Pancreas (tissue), 10 donors: Measurements from ENCODE around the gene GBX1. TPM values are rescaled to one million over a fixed set of nuclear protein-coding genes. Genes with fewer than 3 reads are reported as not detected.

ENCODE experiments used
- ATAC-seq, 4 donors: fragments of 200-7000 bp; cut with Tn5 transposase; one replicate each; pipeline versions ENCODE4 v1.8.0 to v1.9.1; 2020; ENCODE audit warnings: mild to moderate bottlenecking in 4 of 4, moderate library complexity in 4 of 4
- DNase-seq, 6 donors: peaks; one replicate each; pipeline ENCODE4 v3.0.0-alpha.2; 2020
- FAIRE-seq: peaks from 2 replicates; lab custom pipeline; 2012; peaks lifted over from hg19 to GRCh38; lab: Jason Lieb, UNC
- H3K27ac ChIP-seq, 4 donors: fragments of 200-600 bp; sonication (generic); 1 replicate in 3 of 4; 2 replicates in 1 of 4; pipeline versions ENCODE4 v1.5.0 to v1.8.0; 2020
- H3K27me3 ChIP-seq, 4 donors: fragments of 200-600 bp; one replicate each; pipeline ENCODE4 v1.8.0; 2021
- H3K36me3 ChIP-seq, 3 donors: fragments of 200-600 bp; sonication (generic) in 1 of 3; one replicate each; pipeline versions ENCODE4 v1.5.0 to v1.8.0; 2020 to 2021
- H3K4me1 ChIP-seq, 3 donors: fragments of 200-600 bp; one replicate each; pipeline ENCODE4 v1.8.0; 2021
- H3K4me3 ChIP-seq, 4 donors: fragments of 200-600 bp; sonication (generic) in 2 of 4; one replicate each; pipeline versions ENCODE4 v1.5.0 to v1.8.0; 2020 to 2021
- H3K9me3 ChIP-seq, 4 donors: fragments of 200-600 bp; one replicate each; pipeline ENCODE4 v1.8.0; 2021
- WGBS, 2 donors: extraction: QIAGEN DNeasy Blood & Tissue Kit; methylation state at CpG; one replicate each; pipeline ENCODE4 v1.1.7; 2013; 5-methylcytosine and 5-hydroxymethylcytosine counted together
- intact Hi-C, 3 donors: fragments of 100-400 bp; cut with DNase I; formaldehyde crosslinking; loops; one replicate each; pipeline versions ENCODE4 v1.11.1 to v1.14.2; 2022
- polyA plus RNA-seq, 2 donors: library from polyadenylated mRNA; stranded (reverse); fragments of 200-250 nt; gene quantifications; one replicate each; pipeline ENCODE4 v1.2.3, GENCODE V29; 2013
- total RNA-seq, 6 donors: library from RNA; stranded (reverse); fragmentation: NEBNext Ultra II Directional in 4 of 6; extraction: Animal tissue kit (Norgen Biotek cat#: 25700) in 4 of 6; gene quantifications; one replicate each; pipeline versions ENCODE4 v1.2.1 to v1.2.4, GENCODE V29; 2021 to 2023
- TF ChIP-seq, protein P1 (sequence below), 4 donors: fragments of 200-600 bp; sonication (generic) in 3 of 4; IDR thresholded peaks; one replicate each; pipeline versions ENCODE4 v1.5.0 to v1.8.0; 2021; ENCODE audit warnings: antibody characterized with exemption in 4 of 4
- donor health status: healthy with polysubstance abuse.
- donor health status: DM: no; HTN: no; CAD: no; lungs with moderate emphysema.
- donor health status: DM: no; HTN: no; CAD: no.
- donor health status: control.
- donor health status: control.
- donor health status: Bipolar disorder and iron deficiency.
- donor health status: DM: yes; HTN: yes; CAD: no.
- donor health status: DM: no; HTN: no; CAD: no.
- donor health status: DM: no; HTN: no; CAD: no.
- donor health status: DM: yes; HTN: yes; CAD: no.

GBX1 gene
- total and polyA plus RNA-seq, 8 donors, result not detected

- 66 to 76% methylated on average over 3 of the region's 3 CpGs for WGBS, 2 donors
- Histone ChIP-seq H3K4me1 (no peaks in the 10 kb centered on the region), H3K4me3 (no peak overlapping the region), H3K27ac (no peak overlapping the region), H3K9me3 (no peaks in the 10 kb centered on the region), H3K36me3 (peaks cover 0 to 27% (median 11%) of the 10 kb centered on the region in 3 donors), H3K27me3 (no peaks in the 10 kb centered on the region)
- intact Hi-C loops, result no loop called here
- TF ChIP-seq, protein P1, sequence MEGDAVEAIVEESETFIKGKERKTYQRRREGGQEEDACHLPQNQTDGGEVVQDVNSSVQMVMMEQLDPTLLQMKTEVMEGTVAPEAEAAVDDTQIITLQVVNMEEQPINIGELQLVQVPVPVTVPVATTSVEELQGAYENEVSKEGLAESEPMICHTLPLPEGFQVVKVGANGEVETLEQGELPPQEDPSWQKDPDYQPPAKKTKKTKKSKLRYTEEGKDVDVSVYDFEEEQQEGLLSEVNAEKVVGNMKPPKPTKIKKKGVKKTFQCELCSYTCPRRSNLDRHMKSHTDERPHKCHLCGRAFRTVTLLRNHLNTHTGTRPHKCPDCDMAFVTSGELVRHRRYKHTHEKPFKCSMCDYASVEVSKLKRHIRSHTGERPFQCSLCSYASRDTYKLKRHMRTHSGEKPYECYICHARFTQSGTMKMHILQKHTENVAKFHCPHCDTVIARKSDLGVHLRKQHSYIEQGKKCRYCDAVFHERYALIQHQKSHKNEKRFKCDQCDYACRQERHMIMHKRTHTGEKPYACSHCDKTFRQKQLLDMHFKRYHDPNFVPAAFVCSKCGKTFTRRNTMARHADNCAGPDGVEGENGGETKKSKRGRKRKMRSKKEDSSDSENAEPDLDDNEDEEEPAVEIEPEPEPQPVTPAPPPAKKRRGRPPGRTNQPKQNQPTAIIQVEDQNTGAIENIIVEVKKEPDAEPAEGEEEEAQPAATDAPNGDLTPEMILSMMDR (IDR thresholded peaks at IDR 0.05), result no peak
- FAIRE-seq (no peak), ATAC-seq (no peak), DNase-seq (no peak)
Observed at GRCh38 chr7:151211155-151211772, 43.8 kb upstream of the GBX1 start.

- H3K27me3 ChIP-seq, result no peaks in the 10 kb centered on the region
- no peak for FAIRE-seq
- no peak for DNase-seq
Observed at GRCh38 chr7:151210087-151210854, 42.8 kb upstream of the GBX1 start, which contains the start of gene H2BK1. TSS of gene H2BK1 (minus strand) at chr7:151210488. CDS start at chr7:151210318, 170 bp downstream.

GRCh38 chr7:151209588-151209987, 42.1 kb upstream of the GBX1 start:
- 59 to 70% methylated on average over 6 of the region's 6 CpGs for WGBS, 2 donors
- intact Hi-C loops, result no loop called here
- Histone ChIP-seq H3K36me3 (peaks cover 0 to 13% (median 6%) of the 10 kb centered on the region in 3 donors), H3K9me3 (no peaks in the 10 kb centered on the region), H3K27me3 (no peaks in the 10 kb centered on the region), H3K4me3 (no peak overlapping the region), H3K27ac (no peak overlapping the region), H3K4me1 (no peaks in the 10 kb centered on the region)
- FAIRE-seq (no peak), ATAC-seq (no peak), DNase-seq (no peak)
- TF ChIP-seq, protein P1 (IDR thresholded peaks at IDR 0.05), result no peak

More at GRCh38 chr7:151210087-151210854, 42.8 kb upstream of the GBX1 start, which contains the start of gene H2BK1:
- 56 to 61% methylated on average over 17 of the region's 17 CpGs for WGBS, 2 donors
- Histone ChIP-seq H3K4me1 (no peaks in the 10 kb centered on the region), H3K4me3 (no peak within 1 kb of the TSS), H3K36me3 (peaks cover 0 to 20% (median 6%) of the 10 kb centered on the region in 3 donors), H3K27ac (no peak within 1 kb of the TSS), H3K9me3 (no peaks in the 10 kb centered on the region)
- intact Hi-C loops, result no loop called here
- ATAC-seq, result no peak
- TF ChIP-seq, protein P1 (IDR thresholded peaks at IDR 0.05), result no peak

DNA sequence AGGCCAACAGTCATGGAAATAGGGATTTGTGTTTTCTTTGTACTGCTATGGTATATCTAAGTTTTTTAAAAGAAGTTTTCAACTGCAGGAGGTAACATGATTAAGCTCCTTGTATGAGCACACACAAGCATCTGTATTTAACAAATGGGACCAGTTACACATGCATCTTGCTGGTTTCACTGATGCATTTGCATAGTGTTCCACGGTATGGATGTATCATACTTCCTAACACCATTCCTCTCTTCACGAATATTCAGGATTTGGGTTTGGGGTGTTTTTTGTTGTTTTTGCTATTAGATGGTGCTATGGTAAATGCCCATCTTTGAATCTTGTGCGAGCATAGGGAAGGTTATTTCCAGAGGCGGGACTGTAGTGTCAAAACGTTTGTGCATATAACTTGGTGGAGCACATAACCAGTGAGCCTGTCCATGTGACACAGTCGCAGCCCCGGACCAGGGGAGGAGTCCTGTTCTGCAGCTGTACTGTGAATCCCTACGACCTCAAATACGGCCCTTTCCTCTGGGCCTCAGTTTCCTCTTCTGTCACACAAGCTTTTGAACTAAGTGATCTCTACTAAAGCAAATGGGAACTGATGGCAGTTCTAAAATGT, 40.9 kb upstream of the GBX1 start:
- intact Hi-C loops, result no loop called here
- DNase-seq (no peak), ATAC-seq (no peak), FAIRE-seq (no peak)
- H3K4me1 ChIP-seq, result no peaks in the 10 kb centered on the region
- TF ChIP-seq, protein P1 (IDR thresholded peaks at IDR 0.05), result no peak
- no peak overlapping the region for H3K27ac ChIP-seq
- no peaks in the 10 kb centered on the region for H3K27me3 ChIP-seq
- WGBS, 2 donors, result 47 to 54% methylated on average over 9 of the region's 9 CpGs
- H3K36me3 ChIP-seq, result peaks cover 0 to under 1% (median 0%) of the 10 kb centered on the region in 3 donors
- H3K4me3 ChIP-seq, result no peak overlapping the region
- no peaks in the 10 kb centered on the region for H3K9me3 ChIP-seq
